ENCODE data around the gene MYO3B. TPM values are rescaled to one million over a fixed set of nuclear protein-coding genes. Genes with fewer than 3 reads are reported as not detected.

The MYO3B gene
- 1 to 10 TPM; 6.0 to 7.4 (median 7.2) TPM for total RNA-seq

DNA sequence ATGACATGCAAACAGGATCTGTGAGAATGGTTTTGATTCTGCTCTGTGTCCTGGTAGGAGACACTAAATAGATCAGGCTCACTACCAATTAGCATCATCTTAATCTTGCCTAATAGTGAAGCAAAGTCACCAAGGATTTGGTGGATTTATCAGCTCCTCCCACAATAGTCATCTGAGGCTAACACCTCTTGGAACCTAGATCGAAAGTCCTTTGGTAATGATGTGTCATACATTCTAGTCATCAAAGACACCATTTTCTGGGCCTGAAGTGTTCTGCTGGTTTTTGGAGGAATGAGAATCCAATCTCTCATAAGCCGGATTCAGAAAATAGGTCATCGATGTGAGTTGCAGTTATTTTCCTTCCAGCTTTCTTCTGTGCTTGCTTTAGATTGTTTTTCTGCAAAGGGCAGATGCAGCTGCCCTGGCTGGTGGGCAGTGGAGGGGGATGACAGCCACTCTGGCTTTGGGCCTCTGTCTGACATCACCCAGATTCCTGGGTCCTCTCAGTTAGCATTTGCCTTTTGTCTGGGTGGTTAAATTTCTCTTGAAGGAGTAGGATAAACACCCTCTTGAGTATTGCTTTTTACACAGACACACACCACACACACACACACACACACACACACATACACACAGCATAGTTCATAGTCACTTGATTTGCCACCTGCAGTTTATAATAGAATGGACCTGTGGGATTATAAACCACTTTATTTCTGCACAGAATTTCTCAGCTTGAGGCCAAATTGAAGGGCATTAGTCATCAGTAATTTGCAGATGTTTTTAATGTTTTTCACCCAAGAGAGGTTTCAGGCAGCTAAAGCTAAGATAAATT is at the start of gene MYO3B:
MYO3B (plus strand) TSS at position 198 of the 832 bp plus-strand sequence; CDS start at position 339, 141 bp downstream.
- Histone ChIP-seq H3K4me1 (peaks cover 21 to 24% of the 10 kb centered on the region in 2 donors), H3K36me3 (no peaks in the 10 kb centered on the region), H3K27ac (peak within 1 kb of the TSS; percentile 81 to 96 (median 95)), H3K4me3 (replicated peaks in 1 of 3) (no peak within 1 kb of the TSS), H3K27me3 (no peaks in the 10 kb centered on the region), H3K9me3 (no peaks in the 10 kb centered on the region)
- intact Hi-C loops (cut with DNase I) = no loop called here
- TF ChIP-seq POLR2A (IDR thresholded peaks at IDR 0.05) = no peak
- peak in 1 of 2 donors; percentile 12 for DNase-seq
- 83 to 91% methylated on average over 3 of the region's 3 CpGs for WGBS, 2 donors

DNA sequence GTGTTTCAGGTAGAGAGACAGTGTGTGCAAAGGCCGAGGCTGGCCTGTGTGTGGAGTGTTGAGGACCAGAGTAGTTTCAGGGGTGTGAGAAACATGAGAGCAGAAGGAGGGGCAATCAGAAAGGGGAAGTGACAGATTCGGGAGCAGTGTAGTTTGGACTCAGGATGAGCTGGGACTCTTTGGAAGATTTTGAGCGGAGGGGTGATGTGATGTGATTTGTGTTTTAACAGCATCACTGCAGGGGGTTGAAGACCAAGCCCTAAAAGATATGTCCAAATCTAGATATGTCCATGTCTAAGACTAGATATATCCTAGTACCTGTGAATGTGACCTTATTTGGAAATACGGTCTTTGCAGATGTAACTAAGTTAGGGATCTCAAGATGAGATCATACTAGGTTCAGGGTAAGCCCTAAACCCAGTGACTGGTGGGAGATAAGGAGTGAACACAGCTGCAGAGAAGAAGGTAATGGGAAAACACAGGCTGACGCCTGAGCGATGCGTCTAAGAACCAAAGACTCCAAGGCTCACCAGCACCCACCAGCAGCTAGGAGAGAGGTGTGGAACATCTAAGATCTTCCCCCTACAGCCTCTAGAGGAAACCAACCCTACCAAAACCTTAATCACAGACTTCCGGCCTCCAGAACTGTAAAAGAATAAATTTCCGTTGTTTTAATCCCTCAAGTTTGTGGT is 38.5 kb upstream of the MYO3B start:
- 86 to 89% methylated on average over 9 of the region's 9 CpGs for WGBS, 2 donors
- H3K4me3 ChIP-seq (replicated peaks in 1 of 3) = no peak overlapping the region
- H3K27ac ChIP-seq = no peak overlapping the region
- H3K27me3 ChIP-seq = no peaks in the 10 kb centered on the region
- DNase-seq = no peak
- no peaks in the 10 kb centered on the region for H3K9me3 ChIP-seq
- no peaks in the 10 kb centered on the region for H3K36me3 ChIP-seq
- intact Hi-C loops (cut with DNase I) = no loop called here
- peaks cover 0 to under 1% of the 10 kb centered on the region in 2 donors for H3K4me1 ChIP-seq
- no peak for TF ChIP-seq POLR2A (IDR thresholded peaks at IDR 0.05)
- TF ChIP-seq, protein P1, sequence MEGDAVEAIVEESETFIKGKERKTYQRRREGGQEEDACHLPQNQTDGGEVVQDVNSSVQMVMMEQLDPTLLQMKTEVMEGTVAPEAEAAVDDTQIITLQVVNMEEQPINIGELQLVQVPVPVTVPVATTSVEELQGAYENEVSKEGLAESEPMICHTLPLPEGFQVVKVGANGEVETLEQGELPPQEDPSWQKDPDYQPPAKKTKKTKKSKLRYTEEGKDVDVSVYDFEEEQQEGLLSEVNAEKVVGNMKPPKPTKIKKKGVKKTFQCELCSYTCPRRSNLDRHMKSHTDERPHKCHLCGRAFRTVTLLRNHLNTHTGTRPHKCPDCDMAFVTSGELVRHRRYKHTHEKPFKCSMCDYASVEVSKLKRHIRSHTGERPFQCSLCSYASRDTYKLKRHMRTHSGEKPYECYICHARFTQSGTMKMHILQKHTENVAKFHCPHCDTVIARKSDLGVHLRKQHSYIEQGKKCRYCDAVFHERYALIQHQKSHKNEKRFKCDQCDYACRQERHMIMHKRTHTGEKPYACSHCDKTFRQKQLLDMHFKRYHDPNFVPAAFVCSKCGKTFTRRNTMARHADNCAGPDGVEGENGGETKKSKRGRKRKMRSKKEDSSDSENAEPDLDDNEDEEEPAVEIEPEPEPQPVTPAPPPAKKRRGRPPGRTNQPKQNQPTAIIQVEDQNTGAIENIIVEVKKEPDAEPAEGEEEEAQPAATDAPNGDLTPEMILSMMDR (IDR thresholded peaks at IDR 0.05) = no peak

DNA sequence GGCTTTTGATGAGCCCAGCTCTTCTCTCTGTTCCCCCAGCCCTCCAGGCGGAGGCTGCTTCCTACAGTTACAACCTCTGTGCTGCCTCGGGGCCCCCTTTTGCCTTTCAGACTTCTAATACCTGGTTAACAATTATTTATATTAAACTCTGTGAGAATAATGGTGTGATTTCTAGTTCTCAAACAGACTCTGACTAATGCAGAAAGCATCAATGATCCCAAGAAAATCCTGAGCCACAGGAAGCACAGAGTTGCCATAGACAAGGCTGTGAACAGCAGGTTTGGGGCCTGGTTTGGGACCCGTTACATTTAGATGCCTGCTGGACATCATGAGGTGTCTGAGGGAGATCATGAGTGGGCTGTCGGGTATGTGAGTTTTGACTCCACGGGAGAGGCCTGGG is 37.4 kb upstream of the MYO3B start:
- intact Hi-C loops (cut with DNase I) = no loop called here
- Histone ChIP-seq H3K4me1 (peaks cover 3 to 10% of the 10 kb centered on the region in 2 donors), H3K27me3 (no peaks in the 10 kb centered on the region), H3K9me3 (no peaks in the 10 kb centered on the region), H3K27ac (no peak overlapping the region), H3K4me3 (replicated peaks in 1 of 3) (no peak overlapping the region), H3K36me3 (no peaks in the 10 kb centered on the region)
- TF ChIP-seq, protein P1 (IDR thresholded peaks at IDR 0.05) = no peak
- TF ChIP-seq POLR2A (IDR thresholded peaks at IDR 0.05) = no peak
- WGBS, 2 donors = 79 to 99% methylated on average over 5 of the region's 5 CpGs
- DNase-seq = no peak

DNA sequence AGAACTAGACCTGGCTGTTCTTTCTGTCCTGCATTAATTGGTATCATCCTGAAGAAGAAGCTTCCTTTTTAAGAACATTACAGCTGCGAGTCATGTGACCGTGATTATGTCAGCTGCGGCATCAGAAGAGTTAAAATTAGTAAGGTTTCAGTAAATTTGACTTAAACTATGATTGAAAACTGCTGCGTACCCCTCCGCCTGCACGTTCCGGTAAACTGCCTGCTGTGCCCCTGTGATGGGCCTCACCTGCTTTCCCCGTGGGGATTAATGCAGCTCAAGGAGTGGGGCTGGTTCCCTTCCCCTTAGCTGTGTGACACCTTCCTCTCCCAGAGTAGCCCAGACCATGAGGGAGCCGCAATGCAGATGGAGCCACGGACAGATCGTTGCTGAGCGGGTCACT is 36.1 kb upstream of the MYO3B start:
- no peak for DNase-seq
- Histone ChIP-seq H3K27ac (no peak overlapping the region), H3K36me3 (no peaks in the 10 kb centered on the region), H3K9me3 (no peaks in the 10 kb centered on the region), H3K27me3 (no peaks in the 10 kb centered on the region), H3K4me3 (replicated peaks in 1 of 3) (no peak overlapping the region), H3K4me1 (peaks cover 3 to 14% of the 10 kb centered on the region in 2 donors)
- WGBS, 2 donors = 83 to 89% methylated on average over 11 to 12 of the region's 12 CpGs
- no peak for TF ChIP-seq POLR2A (IDR thresholded peaks at IDR 0.05)
- TF ChIP-seq, protein P1 (IDR thresholded peaks at IDR 0.05) = no peak
- intact Hi-C loops (cut with DNase I) = no loop called here

- DNase-seq = no peak
- intact Hi-C loops (cut with DNase I) = no loop called here
- Histone ChIP-seq H3K9me3 (no peaks in the 10 kb centered on the region), H3K36me3 (no peaks in the 10 kb centered on the region), H3K4me3 (replicated peaks in 1 of 3) (no peak overlapping the region), H3K4me1 (peaks cover 3 to 14% of the 10 kb centered on the region in 2 donors), H3K27me3 (no peaks in the 10 kb centered on the region), H3K27ac (no peak overlapping the region)
- WGBS, 2 donors = 78 to 82% methylated on average over 7 of the region's 7 CpGs
- TF ChIP-seq, protein P1 (IDR thresholded peaks at IDR 0.05) = no peak
- no peak for TF ChIP-seq POLR2A (IDR thresholded peaks at IDR 0.05)
Measured at GRCh38 chr2:170142502-170142901, 35.4 kb upstream of the MYO3B start.
